SW480 (cell line): ENCODE measurements around the gene CSTPP1.
A peak's percentile ranks its signal among the peaks of the same experiment; 100 is the strongest.
"Not testable (repeated sequence)": the region's sequence is repeated elsewhere in the genome, so short reads cannot be mapped to it uniquely, and the experiment has no call there.

Source experiments
- DNase-seq: peaks from one replicate; pipeline ENCODE4 v3.0.0-alpha.2; 2016; ENCODE audit warnings: low spot score

The CSTPP1 gene

DNA sequence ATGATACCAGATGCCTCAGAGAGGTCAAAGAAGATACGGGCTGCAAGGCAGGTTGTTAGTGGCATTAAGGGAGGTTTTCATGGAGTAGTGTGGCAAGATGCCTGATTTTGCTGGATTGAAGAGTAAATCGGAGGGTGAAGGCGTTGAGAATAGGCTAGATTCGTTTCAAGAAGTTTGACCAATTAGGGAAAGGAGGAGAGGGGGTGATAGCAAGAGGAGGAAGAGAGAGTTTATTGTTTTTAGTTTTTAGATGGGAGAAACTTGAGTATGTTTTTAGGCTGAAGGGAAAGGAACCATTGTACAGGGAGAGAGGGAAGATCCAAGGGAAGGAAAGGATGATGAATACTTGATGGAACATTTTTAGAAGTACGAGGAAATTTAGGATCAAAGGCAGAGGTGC is 16.5 kb downstream of the CSTPP1 start:
- DNase-seq = no peak

DNA sequence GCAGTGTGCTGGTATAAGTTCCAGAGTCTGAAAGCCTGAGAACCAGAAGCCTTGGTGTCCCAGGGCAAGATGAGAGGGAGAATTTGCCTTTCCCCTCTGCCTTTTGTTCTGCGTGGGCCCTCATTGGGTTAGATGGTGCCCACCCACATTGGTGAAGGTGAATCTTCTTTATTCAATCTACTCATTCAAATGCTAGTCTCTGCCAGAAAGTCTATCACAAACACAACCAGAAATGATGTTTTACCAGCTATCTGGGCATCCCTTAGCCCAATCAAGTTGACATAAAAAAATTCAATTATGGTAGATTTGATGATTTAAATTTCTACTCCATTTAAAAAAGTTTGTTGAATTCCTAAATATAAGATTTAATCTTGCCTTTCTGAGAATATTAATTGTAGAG is 22.2 kb downstream of the CSTPP1 start:
- DNase-seq = no peak

DNA sequence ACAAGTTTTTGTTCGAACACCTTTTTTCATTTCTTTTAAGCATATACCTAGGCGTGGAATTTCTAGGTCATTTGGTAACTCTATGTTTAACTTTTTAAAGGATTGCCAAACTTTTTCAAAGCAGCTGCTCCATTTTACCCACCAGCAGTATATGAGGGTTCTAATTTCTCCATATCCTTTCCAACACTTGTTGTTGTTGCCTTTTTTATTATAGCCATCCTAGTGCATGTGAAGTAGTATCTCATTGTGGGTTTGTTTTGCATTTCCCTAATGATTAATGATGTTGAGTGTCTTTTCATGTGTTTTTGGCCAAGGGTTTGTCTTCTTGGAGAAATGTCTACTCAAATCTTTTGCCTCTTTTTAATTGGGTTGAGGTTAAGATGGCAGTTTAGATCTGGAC is 24.5 kb downstream of the CSTPP1 start:
- DNase-seq = no peak

DNA sequence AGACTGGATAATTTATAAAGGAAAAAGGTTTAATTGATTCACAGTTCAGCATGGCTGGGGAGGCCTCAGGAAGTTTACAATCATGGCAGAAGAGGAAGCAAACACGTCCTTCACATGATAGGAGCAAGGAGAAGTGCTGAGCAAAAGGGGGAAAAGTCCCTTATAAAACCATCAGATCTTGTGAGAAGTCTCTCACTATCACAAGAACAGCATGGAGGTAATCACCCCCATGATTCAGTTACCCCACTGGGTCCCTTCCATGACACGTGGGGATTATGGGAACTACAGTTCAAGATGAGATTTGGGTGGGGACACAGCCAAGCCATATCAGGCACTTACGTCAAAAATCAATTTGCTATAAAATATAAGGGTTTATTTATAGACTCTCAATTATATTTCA is 25.3 kb downstream of the CSTPP1 start:
- not testable (repeated sequence) for DNase-seq

DNA sequence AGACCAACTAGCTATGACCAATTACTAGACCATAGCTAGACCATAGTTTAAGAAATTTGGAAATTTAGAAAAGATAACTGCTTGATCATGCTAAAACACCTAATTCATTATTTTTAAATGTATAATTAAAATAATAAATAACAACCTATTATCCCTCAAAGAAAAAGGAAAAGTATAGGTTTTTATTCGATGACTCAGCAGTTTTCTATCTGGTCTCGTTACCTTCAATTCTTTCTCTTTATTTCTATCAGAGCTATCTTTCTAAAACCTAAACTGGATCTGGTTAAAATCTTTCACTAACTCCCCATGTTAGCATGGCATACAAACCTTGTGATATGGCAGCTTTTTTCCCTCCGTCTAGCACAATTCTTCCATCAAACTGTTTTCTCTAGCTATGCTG is 27.3 kb downstream of the CSTPP1 start:
- no peak for DNase-seq

DNA sequence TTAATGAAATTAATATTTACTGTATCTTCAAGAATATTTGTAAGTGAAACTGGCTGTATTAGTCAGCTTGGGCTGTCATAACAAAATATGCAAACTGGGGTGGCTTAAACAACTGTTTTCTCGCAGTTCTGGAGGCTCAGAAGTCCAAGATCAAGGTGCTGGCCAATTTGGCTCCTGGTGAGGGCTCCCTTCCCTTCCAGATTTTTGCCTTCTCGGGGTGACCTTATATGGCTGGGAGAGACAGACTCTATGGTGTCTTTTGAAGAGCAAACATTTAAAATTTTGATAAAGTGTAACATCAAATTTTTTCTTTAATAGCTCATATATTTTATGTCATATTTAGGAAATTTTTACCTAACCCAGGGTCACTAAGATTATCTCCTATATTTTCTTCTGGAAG is 30.2 kb downstream of the CSTPP1 start:
- no peak for DNase-seq

DNA sequence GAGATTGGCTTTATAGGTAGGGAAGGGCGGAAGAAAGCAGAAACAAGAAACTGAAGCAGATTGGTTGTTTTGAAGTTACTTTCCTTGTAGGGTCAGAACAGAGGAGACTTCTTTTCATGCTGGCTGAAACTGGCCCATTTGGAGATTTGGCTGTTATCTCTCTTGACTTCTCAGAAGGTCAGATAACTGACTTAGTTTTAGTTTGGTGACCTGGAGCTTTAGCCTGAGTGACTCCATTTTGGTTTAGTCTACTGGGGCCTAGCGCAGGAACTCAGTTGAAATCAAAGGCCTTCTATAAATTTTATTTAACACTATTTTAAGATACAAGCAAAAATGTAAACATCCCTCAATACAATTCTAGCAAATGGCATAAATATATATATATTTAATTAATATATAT is 31.4 kb downstream of the CSTPP1 start:
- DNase-seq = no peak

DNA sequence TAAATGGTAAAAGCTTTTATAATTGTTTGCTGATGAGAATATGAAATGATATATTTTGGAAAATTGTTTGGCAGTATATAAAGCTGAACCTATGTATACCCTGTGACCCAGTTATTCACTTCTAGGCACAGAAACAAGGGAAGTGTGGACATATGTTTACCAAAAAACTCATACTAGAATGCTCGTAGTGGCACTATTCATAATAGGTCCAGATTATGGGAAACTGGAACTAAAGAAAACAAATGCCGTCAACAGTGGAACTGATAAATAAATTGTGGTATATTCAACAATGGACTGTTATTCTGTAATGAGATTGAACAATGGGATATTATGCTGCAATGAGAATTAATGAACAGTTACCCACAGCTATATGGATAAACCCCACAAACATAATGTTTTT is 32.8 kb downstream of the CSTPP1 start:
- no peak for DNase-seq

DNA sequence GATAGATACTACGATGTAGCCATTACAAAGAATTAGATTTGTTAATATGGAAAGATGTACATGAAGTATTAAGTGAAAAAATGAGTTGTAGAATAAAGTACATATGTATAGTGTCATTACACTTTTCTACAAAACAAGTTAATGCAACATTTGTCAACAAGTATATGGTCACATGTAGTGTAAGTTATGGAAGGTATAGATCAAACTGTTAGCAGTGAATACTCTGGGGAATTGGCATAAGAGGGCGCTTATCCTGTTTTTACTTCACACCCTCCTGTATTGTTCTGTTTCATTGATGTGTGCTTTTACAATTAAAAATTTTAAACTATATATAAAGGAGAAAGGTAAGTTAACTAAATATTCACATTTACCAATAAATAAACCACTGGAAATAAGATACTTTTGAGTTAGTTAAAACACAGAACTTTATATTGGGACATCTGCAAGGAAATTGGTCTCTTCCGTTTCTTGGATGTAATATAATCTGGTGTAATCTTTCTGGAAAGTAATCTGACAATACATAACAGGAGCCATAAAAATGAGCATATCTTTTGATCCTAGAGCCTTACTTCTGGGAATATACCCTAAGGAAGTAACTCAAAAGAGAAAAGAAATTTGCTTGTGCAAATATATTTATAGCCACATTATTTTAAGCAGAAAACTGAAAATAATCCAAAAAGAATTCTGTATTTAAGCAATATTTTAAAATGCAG is 34.5 kb downstream of the CSTPP1 start:
- DNase-seq = no peak

DNA sequence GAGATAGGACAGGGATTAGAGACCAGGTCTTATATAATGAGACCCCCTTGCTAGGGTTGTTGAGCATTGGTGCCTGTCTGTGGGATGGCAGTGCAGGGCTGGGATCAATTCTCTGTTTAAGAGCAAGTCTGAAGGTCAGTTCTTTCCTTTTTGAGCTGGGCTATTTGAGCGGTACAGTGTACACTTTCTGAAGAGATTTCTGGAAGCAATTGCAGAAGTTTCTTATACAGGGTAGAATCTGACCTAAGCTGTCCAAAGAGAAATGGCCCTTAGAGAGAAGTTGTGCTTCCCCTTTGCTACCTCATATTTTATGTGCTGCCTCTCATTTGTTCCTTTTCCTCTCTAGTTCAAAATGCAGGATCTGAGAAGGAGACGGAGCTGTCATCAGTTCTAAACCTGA is 35.8 kb downstream of the CSTPP1 start:
- DNase-seq = no peak

DNA sequence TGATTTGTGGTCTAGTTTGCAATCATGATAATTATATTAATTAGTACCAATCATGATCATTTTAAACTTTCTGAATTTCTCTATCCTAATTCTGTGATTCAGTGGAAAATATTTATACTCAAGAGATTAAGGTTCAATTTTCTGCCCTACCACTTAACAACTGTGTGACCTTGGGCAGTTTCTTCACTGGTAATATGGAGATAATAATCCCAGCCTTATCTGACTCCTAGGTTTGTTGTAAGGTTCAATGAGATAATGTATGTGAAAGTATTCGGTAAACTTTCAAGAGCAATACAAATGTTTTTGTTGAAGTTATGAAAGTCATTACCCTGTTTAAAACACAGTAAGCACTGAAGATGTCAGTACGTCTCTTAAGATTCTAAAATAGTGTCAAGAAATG is 36.3 kb downstream of the CSTPP1 start:
- DNase-seq = no peak

DNA sequence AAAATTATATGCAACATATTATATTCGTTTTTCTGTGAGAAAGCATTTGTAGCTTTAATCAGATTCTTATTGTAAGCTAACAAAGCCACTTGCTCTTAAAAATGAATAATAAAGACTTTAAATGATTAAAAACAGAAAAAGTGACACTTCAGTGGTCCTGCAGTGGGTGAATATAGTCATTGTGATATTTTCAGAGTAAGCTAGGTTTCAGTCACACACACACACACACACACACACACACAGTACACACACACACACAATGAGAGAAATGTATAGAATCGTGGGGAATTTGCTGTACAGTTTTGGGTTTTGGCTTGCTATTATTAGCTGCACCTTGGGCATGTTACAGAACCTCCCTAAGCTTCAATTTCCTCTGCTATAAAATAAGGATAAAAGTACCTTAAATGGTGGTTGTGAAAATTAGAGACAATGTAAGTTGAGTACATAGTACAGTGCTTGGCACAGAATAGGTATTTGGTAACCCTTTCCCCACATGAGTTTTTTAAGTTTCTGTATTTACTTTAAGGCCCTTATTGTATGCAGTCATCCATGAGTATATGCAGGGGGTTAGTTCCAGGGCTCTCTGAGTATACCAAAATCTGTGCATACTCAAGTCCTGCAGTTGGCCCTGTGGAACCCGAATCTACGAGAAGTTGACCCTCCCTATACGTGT is 39.8 kb downstream of the CSTPP1 start:
- no peak for DNase-seq

DNA sequence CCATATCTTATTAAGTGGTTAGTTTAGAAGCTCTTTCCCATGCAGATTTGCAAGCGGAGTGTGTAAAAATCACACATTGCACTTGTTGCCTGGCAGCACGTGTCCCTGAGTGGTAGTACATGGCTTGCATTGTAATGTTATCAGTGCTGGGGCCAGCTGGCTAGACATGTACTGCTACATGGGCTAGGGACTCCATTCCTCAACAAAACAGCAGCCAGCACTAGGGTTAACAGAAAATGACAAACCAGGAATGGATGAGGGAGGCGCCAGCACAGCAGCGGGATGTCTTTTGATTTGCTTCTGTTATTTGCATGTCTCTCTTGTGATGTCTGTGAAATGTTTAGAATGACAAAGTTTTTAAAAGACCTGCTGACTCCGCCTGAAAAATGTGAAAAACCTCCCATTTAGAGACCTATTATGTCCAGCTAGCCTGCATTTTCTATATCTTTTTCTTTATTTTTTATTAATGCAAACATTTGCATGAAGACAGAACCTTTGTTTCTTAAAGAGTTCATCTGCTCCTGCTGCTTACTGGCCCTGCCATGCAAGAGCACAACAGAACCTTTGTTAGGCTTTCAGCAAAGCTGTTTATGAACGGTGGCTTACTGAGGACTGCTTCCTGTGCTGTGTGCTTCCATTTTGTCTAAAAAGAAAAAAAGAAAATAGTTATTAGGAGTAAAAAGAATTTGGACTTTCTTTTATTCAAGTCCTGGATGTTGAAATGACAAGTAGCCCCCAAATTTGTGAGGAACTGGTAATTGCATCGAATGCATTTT is 40.7 kb downstream of the CSTPP1 start:
- no peak for DNase-seq

DNA sequence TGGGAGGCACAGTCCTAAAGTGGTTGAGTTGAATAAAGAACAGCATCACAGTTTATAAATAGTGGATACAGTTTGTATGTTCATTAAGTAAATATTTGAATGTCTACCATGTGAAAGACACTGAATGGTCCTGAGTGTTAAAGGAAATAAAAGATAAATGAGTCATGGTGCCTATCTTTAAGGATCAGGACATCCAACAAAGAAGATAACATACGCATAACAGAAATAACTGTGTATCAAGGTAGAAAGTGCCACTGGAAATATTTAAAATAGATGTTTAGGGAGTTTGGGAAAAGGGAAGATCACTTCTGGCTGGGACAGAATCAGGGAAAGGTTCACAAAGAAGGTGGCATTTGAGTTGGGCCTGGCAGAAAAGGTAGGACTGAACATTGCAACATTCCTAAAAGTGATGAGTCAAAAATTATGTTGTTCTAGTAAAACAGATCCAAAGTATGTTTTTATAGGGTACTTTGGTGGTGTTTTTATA is 41.5 kb downstream of the CSTPP1 start:
- DNase-seq = no peak

DNA sequence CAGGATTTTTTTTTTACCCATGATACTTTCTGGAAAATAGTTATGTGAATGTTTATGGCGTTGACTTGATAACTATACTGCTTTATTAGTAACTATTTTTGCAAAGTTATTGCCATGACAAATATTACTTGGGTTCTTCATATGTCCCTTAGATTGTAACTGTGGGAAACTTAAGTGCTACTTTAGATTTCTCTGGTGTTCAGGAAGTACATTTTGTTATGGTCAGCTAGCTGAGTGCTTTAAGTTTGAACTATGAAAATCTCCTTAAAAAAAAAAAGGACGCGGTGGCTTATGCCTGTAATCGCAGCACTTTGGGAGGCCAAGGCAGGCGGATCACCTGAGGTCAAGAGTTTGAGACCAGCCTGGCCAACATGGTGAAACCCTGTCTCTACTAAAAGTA is 42.8 kb downstream of the CSTPP1 start:
- no peak for DNase-seq

DNA sequence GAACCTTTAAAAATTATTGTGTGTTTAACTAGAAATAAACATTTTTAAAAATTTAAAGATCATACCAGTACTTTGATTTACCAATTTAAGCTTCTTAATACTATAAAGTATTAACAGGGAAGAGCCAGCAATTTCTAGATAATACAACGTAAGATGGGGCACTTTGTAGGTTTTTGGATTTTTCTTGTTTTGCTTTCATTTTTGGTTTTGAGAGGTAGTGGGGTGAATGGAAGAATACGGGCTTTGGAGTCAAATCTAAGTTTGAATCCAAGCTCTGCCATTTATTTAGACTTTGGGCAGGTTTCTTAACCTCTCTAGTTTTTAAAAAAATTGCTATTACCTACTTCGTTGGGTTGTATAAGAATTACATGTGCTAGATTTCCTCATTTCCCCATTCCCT is 44.9 kb downstream of the CSTPP1 start:
- DNase-seq = no peak

DNA sequence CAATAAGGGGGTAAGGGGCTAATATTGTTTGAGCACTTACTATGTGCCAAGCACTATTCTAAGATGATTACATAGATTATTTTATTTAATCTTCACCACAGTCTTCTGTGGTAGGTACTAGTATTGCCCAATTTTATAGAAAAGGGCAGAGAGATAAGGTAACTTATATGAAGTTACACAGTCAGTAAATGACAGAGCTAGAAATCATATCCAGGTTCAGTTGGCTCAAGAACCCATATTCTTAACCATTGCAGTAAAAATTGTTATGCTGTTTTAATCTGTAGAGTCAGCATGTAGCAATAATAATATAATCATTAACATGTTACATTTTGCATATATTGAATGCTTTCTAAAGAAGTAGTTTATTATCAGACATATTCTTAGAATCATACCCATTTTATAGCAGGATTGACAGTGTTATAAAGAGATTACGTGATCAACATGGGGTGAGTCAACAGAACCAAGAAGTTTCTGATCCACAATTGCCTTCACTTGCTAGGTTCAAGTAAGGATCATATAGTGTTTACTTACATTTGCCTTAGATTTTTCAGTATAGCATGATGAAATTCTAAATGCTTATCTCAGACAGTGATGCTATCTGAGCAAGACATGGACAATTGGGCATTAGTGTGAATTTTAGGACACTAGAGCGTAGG is 46.4 kb downstream of the CSTPP1 start:
- no peak for DNase-seq

DNA sequence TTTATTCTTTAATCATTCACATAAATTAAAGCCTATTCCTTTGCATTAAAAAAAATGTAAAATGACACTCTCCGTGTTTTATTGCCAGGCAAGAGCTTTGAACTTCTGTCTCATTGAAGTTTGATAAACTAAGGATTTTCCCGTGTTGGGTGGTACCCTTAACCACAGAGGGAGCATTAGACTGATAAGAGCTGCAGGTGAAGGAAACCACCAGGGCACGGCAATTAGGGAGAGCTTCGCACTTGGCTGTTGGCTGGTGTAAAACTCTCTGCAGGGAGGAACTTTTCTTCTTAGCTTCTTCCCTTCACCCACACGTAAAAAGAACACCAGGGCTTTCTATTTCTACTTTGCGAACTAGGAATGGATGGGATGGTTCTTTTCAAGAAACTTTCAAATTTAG is 47.0 kb downstream of the CSTPP1 start:
- no peak for DNase-seq

DNA sequence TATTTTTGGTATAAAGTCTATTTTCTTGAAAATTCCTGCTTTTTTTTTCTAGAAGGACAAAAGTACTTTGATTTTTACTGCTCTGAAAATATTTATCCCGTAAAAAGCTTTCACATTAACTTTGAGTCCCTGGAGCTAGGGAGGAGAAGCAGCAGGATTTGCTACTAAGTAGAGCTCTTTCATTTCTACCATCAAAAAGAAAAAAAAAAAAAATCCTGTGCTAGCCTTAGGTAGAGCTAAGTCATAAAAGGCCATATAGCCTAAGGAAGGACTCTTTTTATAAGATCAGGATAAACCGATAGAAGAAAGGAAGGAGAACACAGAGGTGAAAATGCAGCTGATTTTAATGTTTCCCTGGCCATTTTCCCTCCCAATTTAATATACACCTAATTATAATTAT is 48.0 kb downstream of the CSTPP1 start:
- DNase-seq = no peak

DNA sequence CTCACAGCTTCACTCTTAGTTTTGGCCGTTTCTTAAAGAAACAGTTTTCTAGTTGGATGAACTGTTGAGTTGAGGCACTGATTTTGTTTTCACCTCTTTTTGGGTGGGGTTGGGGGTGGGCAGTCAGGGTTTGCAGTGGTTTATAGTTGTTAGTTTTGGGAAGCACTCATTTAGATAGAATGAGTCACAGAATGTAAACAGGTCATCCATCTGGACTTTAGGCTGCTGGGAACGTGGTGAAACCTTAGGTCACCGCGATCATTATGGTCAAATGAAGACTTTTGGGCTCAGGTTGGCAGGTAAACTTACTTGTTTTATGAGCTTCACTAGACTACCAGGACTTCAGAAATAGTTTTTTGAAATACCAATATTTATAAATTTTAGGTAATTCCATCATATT is 48.4 kb downstream of the CSTPP1 start:
- DNase-seq = peak; percentile 18

DNA sequence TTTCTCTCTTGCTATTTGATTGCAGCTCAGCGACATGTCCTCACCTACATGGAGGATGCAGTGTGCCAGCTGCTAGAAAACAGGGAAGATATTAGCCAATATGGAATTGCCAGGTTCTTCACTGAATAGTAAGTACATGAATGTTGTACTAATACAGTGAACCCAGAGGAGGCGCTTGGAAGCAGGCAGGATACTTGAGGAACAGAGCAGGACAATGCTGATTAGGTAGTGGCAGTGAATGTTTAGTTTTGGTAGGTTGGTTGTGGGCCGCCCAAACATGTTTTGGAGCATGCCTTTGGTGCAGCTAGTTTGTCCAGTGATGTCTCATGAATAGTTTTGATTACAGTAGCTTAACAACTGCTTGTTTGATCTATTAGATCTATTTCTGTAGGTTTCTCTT is 50.6 kb downstream of the CSTPP1 start:
- DNase-seq = no peak

DNA sequence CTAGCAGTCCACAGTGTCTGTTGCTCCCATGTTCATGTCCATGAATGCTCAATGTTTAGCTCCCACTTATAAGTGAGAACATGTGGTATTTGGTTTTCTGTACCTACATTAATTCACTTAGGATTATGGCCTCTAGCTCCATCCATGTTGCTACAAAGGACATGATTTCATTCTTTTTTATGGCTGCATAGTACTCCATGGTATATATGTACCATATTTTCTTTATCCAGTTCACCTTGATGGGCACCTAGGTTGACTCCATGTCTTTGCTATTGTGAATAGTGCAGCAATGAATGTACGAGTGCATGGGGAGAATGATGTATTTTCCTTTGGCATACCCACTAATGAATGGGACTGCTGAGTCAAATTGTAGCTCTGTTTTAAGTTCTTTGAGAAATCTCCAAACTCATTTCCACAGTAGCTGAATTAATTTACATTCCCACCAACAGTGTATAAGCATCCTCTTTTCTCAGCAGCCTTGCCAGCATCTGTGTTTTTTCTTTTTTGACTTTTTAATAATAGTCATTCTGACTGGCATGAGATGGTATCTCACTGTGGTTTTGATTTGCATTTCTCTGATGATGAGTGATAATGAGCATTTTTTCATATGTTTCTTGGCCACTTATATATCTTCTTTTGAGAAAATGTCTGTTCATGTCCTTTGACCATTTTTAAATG is 53.4 kb downstream of the CSTPP1 start:
- not testable (repeated sequence) for DNase-seq
